HG03280 (cell line): Measurements from ENCODE around the gene TXLNA.
"Not testable (repeated sequence)": the region's sequence is repeated elsewhere in the genome, so short reads cannot be mapped to it uniquely, and the experiment has no call there.

Experiments
- ATAC-seq: cut with Tn5 transposase; IDR thresholded peaks from one replicate; pipeline ENCODE4 v1.9.1; 2021; ENCODE audit warnings: mild to moderate bottlenecking, moderate library complexity; ENCODE audit not compliant: unreplicated experiment

The TXLNA gene

GRCh38 chr1:32179443-32180185, at the start of gene TXLNA:
Gene TXLNA (plus strand): TSS chr1:32179675. CDS start chr1:32180346, 671 bp downstream.
- peak; percentile 88 for ATAC-seq

- ATAC-seq, result not testable (repeated sequence)
These were observed 45.6 kb upstream of the TXLNA start for GRCh38 chr1:32133950-32134280.

GRCh38 chr1:32137111-32137510, 42.4 kb upstream of the TXLNA start:
- no peak for ATAC-seq

DNA sequence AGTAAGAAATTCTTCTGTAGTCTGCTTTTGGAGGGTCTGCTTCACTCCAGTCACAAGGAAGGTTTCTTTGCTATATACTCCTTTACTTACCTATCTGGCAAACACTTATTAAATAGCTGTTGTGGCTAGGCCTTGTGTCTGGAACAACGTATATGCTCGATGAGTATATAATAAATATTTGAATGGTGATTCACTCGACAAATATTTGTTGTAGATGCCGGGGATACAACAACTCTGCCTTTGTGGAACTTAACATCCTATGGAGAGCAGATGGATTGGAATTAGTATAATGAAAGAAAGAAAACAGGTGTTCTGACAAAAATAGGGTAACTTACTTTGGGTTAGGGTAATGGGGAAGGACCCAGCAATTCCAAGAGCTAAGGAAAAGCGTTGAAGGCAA, 40.5 kb upstream of the TXLNA start:
- ATAC-seq, result no peak

GRCh38 chr1:32142446-32143301, 36.8 kb upstream of the TXLNA start:
- ATAC-seq, result no peak

DNA sequence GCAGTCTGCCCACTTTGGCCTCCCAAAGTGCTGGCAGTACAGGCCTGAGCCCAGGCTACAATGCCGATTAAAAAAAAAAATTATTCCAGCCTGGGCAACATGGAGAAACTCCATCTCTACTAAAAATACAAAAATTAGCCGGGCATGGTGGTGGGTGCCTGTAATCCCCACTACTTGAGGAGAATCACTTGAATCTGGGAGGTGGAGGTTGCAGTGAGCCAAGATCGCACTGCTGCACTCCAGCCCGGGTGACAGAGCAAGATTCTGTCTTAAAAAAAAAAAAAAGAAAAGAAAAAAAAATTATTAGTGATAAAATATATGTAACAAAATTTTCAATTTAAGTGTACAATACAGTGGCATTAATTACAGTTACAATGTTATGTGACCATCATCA, 36.2 kb upstream of the TXLNA start:
- ATAC-seq, result not testable (repeated sequence)

GRCh38 chr1:32144033-32144432, 35.4 kb upstream of the TXLNA start:
- ATAC-seq, result no peak

DNA sequence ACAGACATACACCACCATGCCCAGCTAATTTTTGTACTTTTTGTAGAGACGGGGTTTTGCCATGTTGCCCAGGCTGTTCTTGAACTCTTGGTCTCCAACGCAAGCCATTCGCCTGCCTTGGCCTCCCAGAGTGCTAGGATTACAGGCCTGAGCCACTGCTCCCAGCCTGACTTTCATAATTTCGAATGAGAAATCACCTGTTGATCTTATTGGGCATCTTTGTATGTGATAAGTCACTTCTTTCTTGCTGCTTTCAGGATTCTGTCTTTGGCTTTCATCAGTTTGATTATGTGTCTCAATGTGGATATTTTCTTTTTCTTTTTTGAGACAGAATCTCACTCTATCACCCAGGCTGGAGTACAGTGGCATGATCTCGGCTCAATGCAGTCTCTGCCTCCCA, 31.7 kb upstream of the TXLNA start:
- not testable (repeated sequence) for ATAC-seq

DNA sequence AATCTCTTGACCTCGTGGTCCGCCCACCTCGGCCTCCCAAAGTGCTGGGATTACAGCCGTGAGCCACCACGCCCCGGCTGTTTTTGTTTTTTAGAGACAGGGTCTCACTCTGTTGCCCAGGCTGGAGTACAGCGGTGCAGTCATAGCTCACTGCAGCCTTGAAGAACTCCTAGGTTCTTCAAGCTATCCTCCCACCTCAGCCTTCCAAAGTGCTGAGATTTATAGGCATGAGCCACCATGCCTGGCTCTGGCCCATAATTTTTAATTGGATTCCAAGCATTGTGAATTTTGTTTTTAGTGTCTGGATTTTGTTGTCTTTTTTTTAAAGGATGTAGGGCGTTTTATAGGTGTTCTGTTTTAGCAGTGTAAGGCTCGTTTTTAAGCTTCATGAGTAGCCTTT, 28.6 kb upstream of the TXLNA start:
- ATAC-seq, result no peak

DNA sequence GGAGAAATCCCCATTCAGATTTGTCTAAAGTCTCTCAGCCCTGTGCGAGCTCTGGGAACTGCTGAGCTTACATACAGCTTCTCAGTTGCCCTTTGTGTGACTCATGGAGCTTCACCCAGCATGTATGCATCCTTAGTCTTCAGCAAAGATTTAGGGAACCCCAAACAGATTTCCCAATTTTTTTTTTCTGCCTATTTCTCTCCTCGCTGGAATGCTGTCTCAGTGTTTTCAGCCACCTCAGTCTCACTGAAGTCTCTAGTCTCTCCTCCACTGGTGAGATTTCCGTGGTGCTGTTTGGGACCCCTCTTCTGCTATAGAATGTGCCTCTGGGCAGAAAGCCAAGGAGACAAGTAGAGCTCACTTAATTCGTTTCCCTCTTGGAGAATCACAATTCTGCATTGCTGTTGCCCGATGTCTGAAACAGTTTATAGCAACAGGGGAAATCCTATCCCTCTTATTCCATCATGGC, 28.1 kb upstream of the TXLNA start:
- no peak for ATAC-seq

DNA sequence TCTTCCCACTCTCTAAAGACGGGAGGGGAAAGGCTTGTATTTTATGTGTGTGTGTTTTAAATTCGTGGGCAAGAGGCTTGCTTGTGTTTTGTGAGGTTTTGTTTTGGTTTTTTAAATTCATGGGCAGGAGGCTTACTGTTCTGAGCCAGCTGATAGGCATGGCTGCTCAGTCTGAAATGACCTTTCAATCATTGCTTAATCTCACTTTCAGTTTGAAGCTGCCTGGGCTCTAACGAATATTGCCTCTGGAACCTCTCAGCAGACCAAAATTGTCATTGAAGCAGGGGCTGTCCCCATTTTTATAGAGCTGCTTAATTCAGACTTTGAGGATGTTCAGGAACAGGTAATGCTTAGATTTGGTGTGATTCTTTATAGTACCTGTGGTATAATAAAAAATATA, 20.3 kb upstream of the TXLNA start:
- no peak for ATAC-seq

DNA sequence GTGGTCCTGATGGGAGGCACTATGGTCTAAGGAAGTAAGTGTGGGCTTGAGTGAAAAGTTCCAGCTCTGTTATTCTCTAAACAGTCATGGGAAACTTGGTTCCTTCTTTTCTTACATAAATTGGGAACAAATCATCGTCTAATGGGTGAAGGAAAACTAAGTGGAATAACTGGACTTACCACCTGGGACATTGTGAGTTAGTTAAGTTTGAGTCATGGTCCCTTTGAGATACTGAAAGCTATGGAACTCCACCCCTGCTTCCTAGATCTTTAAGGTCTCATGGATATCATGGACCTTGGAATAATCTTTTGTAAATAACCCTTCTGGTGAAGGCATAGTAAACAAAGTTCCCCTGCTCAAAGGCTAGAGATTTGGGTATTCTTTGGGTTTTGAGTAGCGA, 16.1 kb upstream of the TXLNA start:
- no peak for ATAC-seq

- not testable (repeated sequence) for ATAC-seq
These were observed 13.8 kb upstream of the TXLNA start for GRCh38 chr1:32165633-32166032.

DNA sequence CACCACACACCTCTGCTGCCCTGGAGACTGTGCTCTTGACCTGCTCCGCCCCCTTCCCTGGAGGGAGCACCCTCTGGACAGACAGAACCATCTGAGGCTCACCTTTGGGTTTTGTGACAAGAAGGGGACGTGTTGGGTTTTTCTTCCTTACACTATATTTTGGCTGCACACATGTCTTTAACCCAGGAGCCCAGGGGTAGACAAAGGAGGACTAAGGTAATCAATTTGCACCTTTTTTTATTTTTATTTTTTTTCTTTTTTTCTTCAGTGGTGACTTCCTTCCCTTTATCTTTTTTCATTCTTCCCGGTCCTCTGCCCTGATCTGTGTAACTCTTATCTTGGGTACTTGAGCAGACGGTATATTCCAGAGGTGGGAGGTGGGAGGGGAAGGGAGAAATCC, 8.5 kb upstream of the TXLNA start:
- ATAC-seq, result no peak

DNA sequence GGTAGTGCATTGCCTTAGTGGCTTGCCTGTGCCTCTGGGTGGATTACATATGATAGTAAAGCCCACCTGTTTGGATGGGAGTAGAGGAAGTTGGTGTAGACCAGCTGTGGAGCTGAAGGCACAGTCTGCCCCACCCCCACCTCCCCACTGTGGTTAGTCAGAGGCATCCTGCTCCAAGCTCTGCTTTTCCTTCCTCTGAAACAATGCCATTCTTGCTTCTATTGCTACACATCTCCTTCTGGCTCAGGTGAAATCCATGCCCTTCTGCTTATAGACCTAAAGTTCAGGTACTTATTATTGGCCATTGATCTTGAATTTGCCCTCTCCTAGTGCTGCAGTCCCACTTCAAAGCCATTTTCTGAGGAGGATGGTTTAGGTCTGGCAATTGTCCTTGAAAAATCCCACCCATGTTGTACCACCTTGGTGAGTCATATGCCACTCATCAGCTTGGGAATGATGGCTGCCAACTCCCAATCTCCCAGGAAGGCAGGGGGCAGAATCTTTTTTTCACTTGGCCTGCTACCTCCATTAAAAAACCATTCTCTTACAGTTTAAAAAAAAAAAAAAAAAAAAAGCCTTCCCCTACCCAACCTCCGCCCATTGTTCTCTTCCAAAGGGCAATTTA, 6.7 kb upstream of the TXLNA start:
- no peak for ATAC-seq

DNA sequence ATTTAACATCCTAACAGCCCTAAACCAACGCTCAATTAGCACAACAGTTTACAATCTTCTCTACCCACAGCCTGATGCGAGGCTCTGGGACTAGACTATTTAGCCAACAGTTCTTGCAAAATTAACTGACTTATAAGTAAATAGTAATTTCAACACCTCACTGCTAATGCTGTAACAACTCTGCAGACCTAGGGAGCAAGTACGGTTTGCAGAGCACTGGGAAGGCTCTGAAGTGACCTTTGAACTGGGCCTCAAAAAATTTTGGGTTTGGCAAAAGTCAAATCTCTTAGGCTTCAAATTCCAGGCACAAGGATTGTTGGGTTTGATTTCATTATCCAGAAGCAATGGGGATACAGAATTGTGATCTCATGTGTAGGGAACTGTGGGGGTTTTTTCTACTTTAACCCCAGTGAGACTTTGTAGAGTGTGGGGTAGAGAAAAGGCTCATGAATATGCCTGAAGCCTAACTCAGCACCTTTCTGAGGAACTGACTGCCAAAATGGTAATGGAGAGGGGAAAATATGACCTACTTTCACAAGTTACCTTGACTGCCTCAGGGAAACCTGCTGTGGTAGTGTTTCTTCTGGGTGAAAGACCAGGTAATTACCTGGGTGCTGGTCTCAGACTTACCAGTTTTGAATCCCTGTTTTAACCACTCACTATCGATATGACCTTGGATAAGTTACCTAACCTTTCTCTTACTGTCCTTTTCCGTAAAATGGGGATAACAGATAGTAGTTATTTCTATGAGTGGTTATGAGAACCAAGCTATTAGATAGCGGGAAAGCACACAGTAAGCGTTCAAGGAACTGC, 889 bp upstream of the TXLNA start:
- no peak for ATAC-seq

DNA sequence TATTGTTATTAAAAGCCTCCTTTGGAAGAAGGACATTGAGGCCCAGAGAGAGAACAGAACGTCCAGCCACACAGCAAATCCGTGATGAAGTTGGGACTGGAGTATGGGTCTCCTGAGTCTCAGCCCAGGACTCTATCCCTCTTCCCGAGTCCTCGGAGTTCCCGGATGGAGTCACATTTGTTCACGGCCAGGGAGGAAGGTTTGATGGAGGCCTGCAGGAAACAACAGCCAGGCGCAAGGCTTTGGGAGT, 357 bp upstream of the TXLNA start:
- ATAC-seq, result peak; percentile 1

- no peak for ATAC-seq
These were observed 948 bp downstream of the TXLNA start for GRCh38 chr1:32180186-32181060.

- no peak for ATAC-seq
These were observed 1.6 kb downstream of the TXLNA start for GRCh38 chr1:32181065-32181464.

- no peak for ATAC-seq
These were observed 2.1 kb downstream of the TXLNA start for GRCh38 chr1:32181563-32181962.
